Measurements from ENCODE around the gene PDPK1.

PDPK1 gene

DNA sequence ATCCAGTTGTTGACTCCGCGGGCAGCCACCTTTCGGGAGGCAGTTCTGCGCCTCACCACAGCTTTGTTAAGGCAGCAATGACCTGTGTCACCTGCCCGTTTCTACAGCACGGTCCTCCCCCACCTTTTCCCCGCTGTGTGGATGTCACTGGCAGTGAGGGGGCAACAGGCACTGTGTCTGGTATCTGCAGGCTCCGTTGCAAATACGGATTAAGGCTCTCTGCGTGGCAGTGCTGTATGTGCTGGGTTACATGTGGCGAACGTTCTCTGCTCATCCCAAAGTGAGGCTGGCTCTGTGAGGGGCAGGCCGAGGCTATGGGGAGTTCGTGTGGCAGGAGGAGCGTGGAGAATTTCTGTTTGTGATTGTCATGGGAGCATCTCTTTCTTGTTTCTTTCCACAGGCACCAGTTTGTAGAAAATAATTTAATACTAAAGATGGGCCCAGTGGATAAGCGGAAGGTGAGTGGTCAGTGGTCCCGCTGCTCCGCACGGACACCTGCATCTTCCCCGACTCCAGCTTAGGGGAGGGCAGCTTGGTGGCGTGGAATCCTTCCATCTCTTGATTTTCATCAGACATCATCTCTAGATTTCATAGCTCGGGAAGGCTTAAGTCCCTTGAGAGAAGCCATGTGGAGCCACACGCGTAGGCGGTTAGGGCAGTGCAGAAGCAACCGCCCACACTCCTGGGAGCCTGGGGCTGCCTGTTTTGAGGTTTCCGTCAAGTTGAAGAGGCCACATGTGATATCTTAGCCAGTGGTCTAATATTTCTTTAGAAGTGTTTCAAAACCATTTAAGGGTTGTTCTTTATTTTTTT lies 57.8 kb downstream of the PDPK1 start:
- H3K27ac ChIP-seq (ENCODE audit: low read depth, low read length) = no peak overlapping the region
- no peak overlapping the region for H3K4me3 ChIP-seq (ENCODE audit: low read length)
- no peaks in the 10 kb centered on the region for H3F3A ChIP-seq (ENCODE audit: control insufficient read depth, insufficient read depth)
- no peak for TF ChIP-seq EZH2phosphoT487 (IDR thresholded peaks at IDR 0.05; ENCODE audit: borderline replicate concordance, low read length)
- TF ChIP-seq, protein P1, sequence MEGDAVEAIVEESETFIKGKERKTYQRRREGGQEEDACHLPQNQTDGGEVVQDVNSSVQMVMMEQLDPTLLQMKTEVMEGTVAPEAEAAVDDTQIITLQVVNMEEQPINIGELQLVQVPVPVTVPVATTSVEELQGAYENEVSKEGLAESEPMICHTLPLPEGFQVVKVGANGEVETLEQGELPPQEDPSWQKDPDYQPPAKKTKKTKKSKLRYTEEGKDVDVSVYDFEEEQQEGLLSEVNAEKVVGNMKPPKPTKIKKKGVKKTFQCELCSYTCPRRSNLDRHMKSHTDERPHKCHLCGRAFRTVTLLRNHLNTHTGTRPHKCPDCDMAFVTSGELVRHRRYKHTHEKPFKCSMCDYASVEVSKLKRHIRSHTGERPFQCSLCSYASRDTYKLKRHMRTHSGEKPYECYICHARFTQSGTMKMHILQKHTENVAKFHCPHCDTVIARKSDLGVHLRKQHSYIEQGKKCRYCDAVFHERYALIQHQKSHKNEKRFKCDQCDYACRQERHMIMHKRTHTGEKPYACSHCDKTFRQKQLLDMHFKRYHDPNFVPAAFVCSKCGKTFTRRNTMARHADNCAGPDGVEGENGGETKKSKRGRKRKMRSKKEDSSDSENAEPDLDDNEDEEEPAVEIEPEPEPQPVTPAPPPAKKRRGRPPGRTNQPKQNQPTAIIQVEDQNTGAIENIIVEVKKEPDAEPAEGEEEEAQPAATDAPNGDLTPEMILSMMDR (IDR thresholded peaks at IDR 0.05; ENCODE audit: low read depth, low read length, poor library complexity, severe bottlenecking) = no peak
- no peak overlapping the region for H3K4me2 ChIP-seq (ENCODE audit: low read length)
- H3K27me3 ChIP-seq (ENCODE audit: control insufficient read depth, low read length) = no peaks in the 10 kb centered on the region
- peaks cover 10% of the 10 kb centered on the region for H3K79me2 ChIP-seq (ENCODE audit: control insufficient read depth, low read length)
- H3K4me1 ChIP-seq (ENCODE audit: control insufficient read depth, low read length) = no peaks in the 10 kb centered on the region
- no peaks in the 10 kb centered on the region for H4K20me1 ChIP-seq (ENCODE audit: control insufficient read depth, insufficient read depth, low read depth, low read length)
- no peaks in the 10 kb centered on the region for H3K9me2 ChIP-seq (replicated peaks; ENCODE audit: control insufficient read depth, low read length)
- H3K9me3 ChIP-seq (ENCODE audit: control insufficient read depth, insufficient read depth, low read length) = no peaks in the 10 kb centered on the region
- H3K36me3 ChIP-seq (ENCODE audit: control insufficient read depth, low read length) = peaks cover 30% of the 10 kb centered on the region

DNA sequence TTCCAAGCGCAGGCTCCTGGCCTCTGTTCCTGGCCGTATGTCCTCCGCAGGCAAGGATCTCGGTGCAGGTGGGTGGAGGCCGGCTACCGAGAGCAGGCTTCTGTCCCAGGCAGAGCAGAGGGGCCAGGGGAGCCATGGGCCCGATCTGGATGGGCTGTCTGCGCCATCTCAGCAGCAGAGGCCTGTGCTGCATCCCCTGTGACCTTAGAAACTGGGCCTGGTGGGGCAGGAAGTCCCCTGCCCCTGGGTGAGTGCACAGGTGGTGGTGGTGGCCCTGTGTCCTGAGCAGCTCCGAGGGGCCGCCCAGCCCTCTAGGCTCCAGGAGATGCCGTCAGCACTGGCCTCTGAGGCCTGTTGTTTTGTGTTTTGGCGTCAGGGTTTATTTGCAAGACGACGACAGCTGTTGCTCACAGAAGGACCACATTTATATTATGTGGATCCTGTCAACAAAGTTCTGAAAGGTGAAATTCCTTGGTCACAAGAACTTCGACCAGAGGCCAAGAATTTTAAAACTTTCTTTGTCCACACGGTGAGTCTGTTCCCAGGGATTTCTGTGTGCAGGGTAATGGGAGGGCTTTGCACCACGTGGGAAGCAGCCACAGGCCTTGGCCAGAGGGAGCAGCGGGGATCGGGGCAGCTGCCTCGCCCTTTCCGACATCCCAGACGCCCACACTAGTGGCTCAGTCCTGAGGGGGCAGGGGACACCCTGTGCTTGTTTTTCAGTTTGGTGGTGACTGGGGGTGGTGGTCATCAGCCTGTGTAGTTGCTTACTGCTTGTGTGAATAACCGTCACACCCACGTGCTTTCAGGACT lies 59.1 kb downstream of the PDPK1 start:
- H3K27ac ChIP-seq (ENCODE audit: low read depth, low read length) = no peak overlapping the region
- TF ChIP-seq, protein P1 (IDR thresholded peaks at IDR 0.05; ENCODE audit: low read depth, low read length, poor library complexity, severe bottlenecking) = no peak
- no peak for TF ChIP-seq EZH2phosphoT487 (IDR thresholded peaks at IDR 0.05; ENCODE audit: borderline replicate concordance, low read length)

DNA sequence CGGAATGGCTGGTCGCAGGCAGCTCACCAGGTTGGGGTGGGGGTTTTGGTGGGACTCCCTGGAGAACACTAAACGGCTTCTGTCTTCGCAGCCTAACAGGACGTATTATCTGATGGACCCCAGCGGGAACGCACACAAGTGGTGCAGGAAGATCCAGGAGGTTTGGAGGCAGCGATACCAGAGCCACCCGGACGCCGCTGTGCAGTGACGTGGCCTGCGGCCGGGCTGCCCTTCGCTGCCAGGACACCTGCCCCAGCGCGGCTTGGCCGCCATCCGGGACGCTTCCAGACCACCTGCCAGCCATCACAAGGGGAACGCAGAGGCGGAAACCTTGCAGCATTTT lies 59.7 kb downstream of the PDPK1 start:
- H3K9me2 ChIP-seq (replicated peaks; ENCODE audit: control insufficient read depth, low read length) = no peaks in the 10 kb centered on the region
- peaks cover 24% of the 10 kb centered on the region for H3K36me3 ChIP-seq (ENCODE audit: control insufficient read depth, low read length)
- H3K4me2 ChIP-seq (ENCODE audit: low read length) = no peak overlapping the region
- no peaks in the 10 kb centered on the region for H3K27me3 ChIP-seq (ENCODE audit: control insufficient read depth, low read length)
- TF ChIP-seq, protein P1 (IDR thresholded peaks at IDR 0.05; ENCODE audit: low read depth, low read length, poor library complexity, severe bottlenecking) = no peak
- no peak for TF ChIP-seq EZH2phosphoT487 (IDR thresholded peaks at IDR 0.05; ENCODE audit: borderline replicate concordance, low read length)
- H4K20me1 ChIP-seq (ENCODE audit: control insufficient read depth, insufficient read depth, low read depth, low read length) = no peaks in the 10 kb centered on the region
- peaks cover 3% of the 10 kb centered on the region for H3F3A ChIP-seq (ENCODE audit: control insufficient read depth, insufficient read depth)
- H3K27ac ChIP-seq (ENCODE audit: low read depth, low read length) = no peak overlapping the region
- peaks cover 3% of the 10 kb centered on the region; the same call in 1 of the 2 replicates for H3K79me2 ChIP-seq (ENCODE audit: control insufficient read depth, low read length)
- no peak overlapping the region for H3K4me3 ChIP-seq (ENCODE audit: low read length)
- H3K4me1 ChIP-seq (ENCODE audit: control insufficient read depth, low read length) = no peaks in the 10 kb centered on the region
- no peaks in the 10 kb centered on the region for H3K9me3 ChIP-seq (ENCODE audit: control insufficient read depth, insufficient read depth, low read length)

More for the DNA sequence above, 59.1 kb downstream of the PDPK1 start:
- peaks cover 24% of the 10 kb centered on the region for H3K36me3 ChIP-seq (ENCODE audit: control insufficient read depth, low read length)
- H3K79me2 ChIP-seq (ENCODE audit: control insufficient read depth, low read length) = peaks cover 5% of the 10 kb centered on the region
- H3K4me3 ChIP-seq (ENCODE audit: low read length) = no peak overlapping the region
- no peaks in the 10 kb centered on the region for H3K4me1 ChIP-seq (ENCODE audit: control insufficient read depth, low read length)
- no peaks in the 10 kb centered on the region for H3F3A ChIP-seq (ENCODE audit: control insufficient read depth, insufficient read depth)
- H3K9me3 ChIP-seq (ENCODE audit: control insufficient read depth, insufficient read depth, low read length) = no peaks in the 10 kb centered on the region
- H3K4me2 ChIP-seq (ENCODE audit: low read length) = no peak overlapping the region
- no peaks in the 10 kb centered on the region for H3K27me3 ChIP-seq (ENCODE audit: control insufficient read depth, low read length)
- H4K20me1 ChIP-seq (ENCODE audit: control insufficient read depth, insufficient read depth, low read depth, low read length) = no peaks in the 10 kb centered on the region
- no peaks in the 10 kb centered on the region for H3K9me2 ChIP-seq (replicated peaks; ENCODE audit: control insufficient read depth, low read length)
